HG03571 (cell line): Measurements from ENCODE around the gene GUK1.

Source experiments
- ATAC-seq: cut with Tn5 transposase; IDR thresholded peaks from one replicate; pipeline ENCODE4 v1.9.1; 2021; ENCODE audit not compliant: unreplicated experiment

The GUK1 gene

DNA sequence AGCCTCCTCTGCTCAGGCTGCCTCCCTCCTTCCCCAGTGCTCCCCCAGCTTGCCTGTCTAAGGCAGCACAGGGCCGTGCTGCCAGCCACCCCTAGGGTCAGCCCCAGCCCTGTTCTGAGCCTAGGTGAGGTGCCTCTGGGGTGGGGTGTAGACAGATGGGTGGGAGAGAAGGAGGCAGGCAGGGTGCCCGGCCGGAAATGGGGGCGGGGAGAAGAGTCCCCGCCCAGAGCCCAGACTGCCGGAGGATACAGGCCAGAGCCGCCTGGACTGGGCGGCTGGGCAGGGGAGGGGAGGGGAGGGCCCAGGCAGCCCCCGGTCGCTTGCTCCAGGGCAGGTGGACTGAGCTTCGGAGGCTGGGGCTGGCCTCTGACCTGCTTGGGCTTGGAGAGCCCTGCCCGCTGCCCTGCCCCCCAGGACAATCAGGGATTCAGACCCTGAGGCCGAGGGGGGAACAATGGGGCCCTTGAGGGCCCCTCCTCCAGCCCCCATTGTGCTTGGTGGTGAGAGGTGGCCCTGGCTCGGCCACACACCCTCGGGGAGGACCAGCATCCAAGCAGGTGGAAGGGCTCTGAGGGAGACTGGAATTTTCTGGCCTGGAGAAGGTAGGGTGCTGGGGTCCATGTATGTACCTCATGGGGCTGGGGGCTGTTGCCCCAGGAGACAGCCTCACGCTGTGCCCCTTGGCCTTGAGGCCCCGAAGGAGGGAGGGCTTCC lies 9.5 kb downstream of the GUK1 start, which contains the start of gene GJC2:
Gene GJC2 (plus strand): TSS at position 525 of the 714 bp plus-strand sequence. CDS start 7,829 bp downstream, outside the sequence.
- no peak for ATAC-seq

DNA sequence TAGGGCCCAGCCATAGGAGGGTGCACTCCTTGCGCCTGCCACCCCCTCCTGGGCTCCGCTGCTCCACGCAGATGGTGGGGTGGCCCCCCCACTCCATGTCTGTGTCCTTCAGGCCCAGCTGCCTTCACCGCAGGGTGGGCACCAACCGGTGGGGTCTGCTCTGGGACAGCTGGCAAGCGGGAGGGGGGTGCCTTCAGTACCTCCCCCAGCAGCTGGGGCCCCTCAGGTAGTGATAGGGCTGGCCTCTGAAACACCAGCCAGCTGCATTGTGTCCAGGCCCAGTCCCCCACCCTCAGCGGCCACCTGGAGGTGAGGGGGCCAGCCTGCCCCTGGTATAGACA lies 10.0 kb downstream of the GUK1 start:
- ATAC-seq, result no peak

DNA sequence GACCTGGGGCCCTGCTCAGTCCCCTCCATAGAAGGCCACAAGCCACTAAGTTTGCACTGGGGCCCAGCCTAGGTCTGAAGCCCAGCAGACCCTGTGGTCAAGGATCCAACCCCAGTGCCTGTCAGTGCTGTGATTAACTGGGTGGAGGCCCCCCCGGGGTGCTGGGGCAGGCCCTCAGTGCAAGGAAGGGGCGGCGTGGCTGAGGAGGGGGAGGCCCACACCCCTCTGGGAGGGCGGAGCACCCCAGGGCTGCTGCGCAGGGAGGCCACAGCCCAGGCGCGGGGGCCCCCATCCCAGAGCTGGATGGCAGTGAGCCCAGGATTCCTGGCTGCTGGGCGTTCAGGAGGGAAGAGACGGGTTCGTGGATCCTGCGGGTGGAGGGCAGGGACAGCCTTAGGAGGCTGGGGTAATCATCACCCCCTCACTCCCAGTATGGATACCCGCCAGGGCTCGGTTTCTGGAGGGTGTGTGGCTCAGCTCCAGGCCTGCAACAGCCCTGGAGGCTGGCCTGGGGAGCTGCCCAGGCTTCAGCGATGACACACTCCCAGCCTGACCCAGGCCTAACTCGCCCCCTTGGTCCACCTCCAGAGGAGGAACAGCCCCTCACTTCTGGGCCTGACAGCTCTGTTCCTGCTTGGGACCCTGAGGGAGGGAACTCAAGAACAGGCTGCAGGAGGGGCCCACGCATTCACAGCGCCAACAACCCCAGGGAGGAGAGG lies 10.5 kb downstream of the GUK1 start:
- ATAC-seq, result no peak

DNA sequence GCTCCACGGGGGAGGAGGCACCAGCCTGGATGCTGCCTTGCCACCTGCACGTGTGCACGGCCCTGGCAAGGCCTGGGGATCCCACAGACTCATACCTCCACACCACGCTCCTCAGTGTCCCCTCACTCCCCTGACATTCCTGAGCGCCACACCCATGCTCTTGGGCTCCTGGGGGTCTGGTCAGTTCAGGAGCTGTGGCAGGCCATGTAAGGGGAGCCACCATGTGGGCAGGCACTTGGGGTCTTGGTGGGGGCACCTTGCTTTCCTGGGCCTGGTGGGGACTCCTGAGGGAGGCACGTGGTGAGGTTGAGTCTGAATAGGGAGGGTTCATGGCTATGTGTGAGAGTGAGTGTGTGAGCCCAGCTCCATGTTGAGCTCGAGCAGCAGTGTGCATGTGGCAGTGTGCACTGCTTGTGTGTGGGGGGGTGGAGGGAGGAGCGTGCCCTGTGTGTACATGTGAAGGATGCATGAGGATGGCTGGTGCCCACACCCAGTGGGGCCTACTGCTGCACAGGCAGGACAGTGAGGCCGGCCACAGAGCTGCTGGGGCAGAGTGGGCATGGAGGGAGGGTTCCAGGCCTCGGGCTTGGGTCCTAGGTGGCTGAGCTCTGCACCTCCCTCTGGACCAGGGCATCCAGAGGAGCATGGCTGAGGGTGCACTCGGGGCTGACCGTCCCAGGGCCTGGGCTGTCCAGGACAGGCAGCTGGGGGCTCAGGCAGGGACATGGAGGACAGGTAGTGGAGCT lies 11.3 kb downstream of the GUK1 start:
- no peak for ATAC-seq

DNA sequence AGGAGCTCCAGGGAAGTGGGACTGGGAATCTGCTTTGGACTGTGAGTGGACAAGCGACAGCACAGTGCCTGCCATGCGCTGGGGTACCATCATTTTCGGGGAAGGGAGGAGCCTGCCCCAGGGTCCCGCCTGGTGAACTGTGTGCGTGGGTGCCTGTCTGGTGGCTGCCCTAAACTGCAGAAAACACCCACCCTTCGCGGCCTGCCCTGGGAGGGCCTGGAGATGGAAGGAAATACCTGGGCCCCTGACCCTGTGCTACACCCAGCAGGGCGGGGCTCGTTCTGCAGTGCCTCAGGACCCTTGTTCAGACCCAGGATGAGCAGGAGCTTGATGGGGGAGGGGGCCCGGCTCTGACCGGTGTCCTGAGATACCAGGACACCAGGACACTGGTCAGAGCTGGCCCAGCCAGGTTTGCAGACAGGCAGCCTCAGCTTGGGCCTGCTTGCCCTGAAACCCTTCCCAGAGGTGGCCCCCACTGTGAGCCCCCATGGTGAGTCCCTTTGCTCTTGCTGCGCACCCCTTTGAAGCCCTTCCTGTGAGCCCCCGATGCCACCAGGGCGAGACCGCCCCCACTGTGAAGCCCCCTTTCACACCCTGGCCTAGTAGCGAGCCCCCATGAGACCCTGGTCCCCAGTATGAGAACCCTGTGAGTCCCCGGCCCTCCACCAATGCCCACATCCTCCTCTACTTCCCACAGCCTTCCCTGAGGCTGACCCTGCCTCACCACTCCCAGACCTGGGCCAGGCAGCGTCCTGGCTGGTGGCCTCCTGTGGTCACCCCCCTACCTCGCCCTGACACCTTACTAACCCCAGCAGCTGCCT lies 12.2 kb downstream of the GUK1 start:
- no peak for ATAC-seq

DNA sequence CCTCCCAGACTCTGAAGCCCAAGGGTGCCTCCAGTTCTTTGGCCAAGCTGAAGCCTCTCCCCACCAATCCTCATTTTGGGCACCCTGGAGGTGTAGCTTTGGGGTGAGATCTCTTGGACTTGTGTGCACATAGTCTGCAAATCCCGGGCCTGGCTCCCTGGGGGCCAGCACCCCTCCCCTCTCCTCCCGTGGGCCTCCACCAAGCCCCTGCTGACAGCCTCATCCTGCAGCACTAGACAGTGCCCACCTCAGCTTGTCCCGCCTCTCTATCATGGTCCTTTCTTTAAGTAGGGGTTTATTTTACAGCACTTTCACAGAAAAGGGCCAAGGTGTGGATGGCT lies 12.8 kb downstream of the GUK1 start:
- ATAC-seq, result no peak

DNA sequence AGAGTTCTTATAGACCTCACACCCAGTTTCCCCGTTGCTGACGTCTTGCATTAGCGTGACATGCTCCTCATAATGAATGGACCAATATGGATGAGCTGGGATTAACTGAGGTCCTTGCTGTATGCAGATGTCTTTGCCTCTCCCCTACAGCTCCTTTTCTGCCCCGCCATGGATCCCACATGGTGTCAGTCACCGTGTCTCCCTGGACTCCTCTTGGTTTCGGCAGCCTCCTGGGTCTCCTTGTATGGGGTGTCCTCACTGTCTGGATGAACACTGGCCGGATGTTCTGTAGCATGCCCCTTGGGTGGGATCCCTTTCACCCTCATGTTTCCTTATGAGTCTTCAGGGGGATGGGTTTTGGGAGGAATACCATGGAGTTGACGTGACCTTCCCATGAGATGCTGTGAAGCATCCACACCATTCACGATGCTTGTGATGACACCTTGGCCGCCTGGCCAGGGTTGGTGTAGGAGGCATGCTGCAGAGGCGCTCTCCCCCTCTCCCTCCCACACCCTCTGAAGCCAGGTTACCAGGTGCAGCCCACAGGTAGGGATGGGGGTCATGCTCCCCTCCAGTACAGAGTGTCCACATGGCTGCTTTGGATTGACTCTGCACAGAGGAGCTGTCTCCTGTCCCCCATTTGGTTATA lies 14.1 kb downstream of the GUK1 start:
- ATAC-seq, result no peak

DNA sequence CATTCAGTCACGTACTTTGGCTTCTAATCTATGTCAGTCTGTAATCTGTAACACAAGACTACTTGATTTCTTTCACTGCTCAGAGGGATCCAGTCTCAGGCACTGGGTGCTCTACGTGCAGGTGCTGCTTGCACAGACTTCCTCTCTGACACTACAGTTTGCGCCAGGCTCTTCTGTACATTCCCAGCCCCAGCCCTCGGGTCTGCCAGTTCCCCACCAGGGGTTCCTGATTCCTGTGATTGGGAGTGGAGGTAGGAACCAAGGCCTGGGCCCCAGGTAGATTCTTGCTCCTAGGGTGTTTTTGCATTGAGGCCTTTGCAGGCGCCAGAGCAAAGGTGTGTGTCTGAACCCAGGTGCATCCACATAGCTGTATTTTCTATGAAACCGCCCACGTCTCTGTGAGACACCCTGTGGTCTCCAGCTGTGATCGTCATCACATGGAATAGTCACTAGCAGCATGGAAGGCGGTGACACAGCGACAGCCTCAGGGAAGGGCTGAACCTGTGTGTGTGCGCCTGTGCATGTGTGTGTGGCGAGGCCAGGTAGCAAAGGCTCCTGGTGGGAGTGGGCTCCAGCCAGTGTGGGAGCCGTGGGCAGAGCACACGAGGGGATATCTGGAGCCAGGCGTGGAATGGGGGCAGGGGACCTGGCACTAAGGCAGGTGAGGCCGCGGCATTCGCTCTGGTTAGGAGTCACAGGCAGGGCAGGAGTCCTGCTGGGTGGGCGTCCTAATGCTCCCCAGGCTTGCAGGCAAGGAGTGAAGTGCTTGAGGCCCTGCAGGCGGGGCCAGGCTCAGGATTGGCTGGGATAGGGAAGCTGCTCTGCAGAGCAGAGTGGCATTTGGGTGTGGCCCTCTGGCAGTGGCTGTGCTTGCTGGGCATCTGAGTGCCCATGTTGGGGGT lies 14.8 kb downstream of the GUK1 start:
- no peak for ATAC-seq

DNA sequence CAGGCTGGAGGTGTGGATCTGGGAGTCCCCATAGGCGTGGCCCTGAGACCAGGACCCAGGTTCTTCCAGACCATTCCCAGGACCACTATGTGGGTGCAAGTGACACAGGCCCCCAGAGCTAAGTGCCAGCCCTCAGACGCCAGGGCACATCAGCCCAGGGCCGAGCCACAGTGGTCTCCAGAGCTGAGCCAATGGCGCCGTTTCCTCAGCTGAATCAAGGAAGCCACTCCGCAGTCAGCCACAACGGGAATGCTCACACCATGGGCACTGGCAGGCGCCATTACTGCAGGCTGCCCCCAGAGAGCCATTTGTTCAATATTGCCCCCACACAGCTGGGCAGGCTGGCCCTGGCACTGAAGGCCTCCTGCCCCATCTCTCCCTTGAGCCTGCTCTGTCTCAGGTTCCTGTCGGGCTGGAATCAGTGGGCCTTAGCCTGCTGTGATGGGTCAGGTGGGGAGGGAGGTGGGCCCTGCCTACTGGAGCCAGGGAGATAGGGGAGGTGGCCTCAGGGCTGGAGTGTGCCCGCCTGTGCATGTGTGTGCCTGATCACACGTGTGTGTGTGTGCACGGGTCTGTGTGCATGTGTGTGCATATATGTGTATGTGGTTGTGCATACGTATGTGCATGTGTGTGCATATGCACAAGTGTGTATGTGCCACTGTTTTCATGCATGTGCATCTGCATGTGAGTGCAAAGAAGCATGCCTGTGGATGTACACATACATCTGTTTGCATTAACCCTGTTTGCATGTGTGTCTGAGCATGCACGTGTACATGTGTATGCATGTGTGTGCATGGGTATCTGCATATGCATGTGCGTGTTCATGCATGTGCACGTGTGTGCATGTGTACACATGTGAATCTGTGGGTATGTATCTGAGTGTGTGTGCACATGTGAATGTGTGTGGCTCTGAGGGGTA lies 15.8 kb downstream of the GUK1 start:
- ATAC-seq, result no peak

DNA sequence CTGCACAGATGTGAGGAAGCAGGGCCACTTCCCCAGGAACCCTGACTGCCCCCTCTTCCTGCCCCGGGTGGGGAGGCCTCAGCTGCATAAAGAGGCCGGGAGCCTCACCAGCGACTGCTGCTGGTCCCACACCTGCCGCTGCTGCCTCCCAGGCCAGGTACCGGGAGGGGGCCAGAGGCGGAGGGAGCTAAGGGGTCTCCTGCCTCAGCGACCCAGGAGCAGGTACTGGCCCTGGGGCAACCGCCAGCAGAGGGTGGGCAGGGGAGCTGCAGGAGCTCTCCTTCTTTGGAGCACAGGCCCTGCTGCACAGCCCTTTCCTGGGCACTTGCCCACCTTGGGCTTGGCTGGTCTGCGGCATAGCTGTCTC lies 16.4 kb downstream of the GUK1 start:
- no peak for ATAC-seq

DNA sequence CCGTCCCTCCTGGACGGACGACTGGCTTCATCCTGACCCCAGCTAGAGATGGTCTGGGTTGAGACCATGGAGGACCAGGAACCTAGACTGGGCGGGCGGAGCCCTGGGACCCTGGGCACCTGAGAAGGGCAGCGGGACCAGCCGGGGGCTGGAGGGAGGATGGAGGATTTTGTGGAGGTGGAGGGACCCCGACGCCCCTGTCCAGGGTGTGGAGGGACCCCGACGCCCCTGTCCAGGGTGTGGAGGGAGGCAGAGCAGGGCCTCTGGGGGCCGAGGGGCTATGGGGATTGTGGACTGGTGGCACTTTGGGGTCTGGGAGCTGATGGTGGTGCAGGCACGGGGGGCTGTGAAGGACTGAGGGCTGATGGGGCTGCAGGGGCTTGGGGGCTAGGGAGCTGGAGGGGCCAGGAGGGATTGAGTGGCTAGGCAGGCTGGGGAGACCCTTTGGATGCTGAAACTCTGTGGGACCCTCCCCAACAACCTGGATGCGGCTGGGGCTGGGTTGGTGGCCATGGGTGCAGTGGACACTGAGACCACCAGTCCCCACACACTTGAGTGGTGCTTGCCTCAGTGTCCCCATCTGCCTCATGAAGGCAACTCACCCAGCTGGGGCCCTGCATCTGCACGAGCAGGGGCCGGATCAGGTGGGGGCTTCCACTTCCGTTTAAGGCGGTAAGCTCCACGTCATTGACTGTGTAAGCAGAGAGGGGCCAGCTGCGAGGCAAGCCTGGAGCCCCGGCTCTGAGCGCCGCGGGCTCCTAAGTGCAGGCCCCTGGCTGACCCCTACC lies 17.1 kb downstream of the GUK1 start:
- no peak for ATAC-seq

DNA sequence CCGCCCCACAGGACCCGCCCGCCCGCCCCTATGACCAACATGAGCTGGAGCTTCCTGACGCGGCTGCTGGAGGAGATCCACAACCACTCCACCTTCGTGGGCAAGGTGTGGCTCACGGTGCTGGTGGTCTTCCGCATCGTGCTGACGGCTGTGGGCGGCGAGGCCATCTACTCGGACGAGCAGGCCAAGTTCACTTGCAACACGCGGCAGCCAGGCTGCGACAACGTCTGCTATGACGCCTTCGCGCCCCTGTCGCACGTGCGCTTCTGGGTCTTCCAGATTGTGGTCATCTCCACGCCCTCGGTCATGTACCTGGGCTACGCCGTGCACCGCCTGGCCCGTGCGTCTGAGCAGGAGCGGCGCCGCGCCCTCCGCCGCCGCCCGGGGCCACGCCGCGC lies 17.6 kb downstream of the GUK1 start:
- no peak for ATAC-seq

DNA sequence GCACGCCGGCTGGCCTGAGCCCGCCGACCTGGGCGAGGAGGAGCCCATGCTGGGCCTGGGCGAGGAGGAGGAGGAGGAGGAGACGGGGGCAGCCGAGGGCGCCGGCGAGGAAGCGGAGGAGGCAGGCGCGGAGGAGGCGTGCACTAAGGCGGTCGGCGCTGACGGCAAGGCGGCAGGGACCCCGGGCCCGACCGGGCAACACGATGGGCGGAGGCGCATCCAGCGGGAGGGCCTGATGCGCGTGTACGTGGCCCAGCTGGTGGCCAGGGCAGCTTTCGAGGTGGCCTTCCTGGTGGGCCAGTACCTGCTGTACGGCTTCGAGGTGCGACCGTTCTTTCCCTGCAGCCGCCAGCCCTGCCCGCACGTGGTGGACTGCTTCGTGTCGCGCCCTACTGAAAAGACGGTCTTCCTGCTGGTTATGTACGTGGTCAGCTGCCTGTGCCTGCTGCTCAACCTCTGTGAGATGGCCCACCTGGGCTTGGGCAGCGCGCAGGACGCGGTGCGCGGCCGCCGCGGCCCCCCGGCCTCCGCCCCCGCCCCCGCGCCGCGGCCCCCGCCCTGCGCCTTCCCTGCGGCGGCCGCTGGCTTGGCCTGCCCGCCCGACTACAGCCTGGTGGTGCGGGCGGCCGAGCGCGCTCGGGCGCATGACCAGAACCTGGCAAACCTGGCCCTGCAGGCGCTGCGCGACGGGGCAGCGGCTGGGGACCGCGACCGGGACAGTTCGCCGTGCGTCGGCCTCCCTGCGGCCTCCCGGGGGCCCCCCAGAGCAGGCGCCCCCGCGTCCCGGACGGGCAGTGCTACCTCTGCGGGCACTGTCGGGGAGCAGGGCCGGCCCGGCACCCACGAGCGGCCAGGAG lies 18.3 kb downstream of the GUK1 start:
- no peak for ATAC-seq

DNA sequence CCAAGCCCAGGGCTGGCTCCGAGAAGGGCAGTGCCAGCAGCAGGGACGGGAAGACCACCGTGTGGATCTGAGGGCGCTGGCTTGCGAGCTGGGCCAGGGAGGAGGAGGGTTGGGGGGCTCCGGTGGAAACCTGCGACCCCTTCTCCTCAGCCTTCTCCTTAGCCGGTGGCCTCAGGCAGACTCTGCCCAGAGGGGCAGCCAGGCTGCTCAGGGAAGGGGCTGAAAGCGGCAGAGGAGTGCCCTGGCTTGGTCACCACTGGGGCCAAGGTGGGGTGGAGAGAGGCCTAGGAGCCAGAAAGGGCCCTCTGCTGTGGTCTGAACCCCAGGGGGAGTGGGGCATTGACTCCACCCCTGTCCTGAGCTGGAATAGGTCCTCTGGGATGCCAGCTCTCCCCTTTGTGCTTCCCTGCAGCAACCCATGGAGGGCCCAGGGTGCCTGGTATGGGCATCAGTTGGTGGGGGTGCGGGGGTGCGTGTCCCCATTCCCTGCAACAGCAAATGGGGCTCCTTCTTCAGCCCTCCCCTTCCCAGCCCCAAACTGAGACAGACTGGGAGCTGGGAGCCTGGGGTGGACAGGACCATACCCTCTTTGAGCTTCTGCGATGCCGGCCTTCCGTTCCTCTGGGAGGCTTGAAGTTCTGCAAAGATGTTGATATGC lies 19.1 kb downstream of the GUK1 start:
- no peak for ATAC-seq

DNA sequence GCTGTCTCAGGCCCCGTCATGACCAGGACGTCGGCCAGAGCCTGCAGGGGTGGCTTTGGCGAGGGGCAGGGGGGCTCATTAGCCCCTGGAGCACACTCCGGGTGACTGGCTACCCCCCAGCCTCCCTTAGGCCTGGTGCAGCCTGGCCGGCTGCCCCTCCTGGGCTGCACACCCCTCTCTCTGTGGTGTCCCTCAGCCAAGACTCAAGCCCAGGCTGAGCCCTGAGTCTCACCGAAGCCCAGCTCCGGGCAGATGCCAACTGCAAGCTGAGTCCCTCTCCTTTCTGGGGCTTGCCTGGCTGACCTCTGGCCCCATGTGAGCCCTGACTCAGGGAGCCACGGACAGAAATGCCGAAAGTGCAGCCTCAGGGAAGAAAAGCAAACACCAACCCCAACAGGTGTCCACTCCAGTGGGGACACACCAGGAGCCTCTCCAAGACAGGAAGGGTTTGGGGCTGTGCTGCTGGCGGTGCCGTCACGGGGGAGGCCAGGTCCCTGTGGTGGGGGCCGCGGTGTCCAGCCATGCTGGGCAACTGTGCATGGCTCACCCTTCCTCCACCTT lies 20.2 kb downstream of the GUK1 start:
- ATAC-seq, result no peak

DNA sequence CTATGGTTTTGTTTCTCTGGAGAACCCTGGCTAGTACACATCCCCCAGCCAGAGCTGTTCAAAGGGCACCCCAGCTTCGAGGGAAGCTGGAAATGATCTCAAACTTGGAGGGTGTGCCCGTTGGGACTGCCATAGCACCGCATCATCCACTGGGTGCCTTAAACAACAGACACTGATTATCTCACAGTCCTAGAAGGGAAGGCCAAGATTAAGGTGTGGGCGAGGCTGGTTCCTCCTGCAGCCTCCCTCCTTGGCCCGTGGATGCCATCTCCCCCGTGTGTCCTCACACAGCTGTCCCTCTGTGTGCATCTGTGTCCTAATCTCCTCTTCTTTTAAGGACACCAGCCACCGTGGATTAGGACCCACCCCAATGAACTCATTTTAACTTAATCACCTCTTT lies 21.3 kb downstream of the GUK1 start:
- no peak for ATAC-seq
